Stimulated activated CD4-positive, alpha-beta T cell treated with anti-CD3 and anti-CD28 coated beads, Interleukin-1b, Interleukin-23, amount 100 ng/mL, for 48 hours (primary cell): Measurements from ENCODE around the gene EYS.
"Not testable (repeated sequence)": the region's sequence is repeated elsewhere in the genome, so short reads cannot be mapped to it uniquely, and the experiment has no call there.

Experiments used
- DNase-seq: peaks from one replicate; pipeline ENCODE4 v3.0.0-alpha.2; 2020

EYS gene

DNA sequence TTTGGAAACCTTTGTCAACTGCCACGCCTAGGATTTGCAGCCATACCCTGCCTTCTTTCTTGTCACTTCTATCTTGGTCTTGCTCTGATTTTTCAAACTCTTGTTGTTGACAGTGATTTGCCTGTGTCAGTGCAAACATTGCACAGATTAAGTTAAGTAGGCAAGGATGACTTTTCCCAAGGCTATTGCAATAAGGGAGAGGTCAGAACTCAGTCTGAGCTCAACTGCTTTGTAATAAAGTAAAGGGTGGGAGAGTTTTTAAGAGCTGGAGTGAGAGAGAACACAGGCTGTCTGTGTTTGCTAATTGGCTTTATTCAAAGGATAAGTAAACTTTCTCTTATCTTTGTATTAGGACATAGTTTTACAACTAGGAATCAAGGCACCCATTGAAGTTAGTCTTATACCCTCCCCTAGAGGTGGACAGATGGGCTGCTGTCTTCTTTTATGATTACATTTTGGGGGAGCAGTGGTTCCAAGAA, 1622.8 kb downstream of the EYS start:
- DNase-seq = no peak

GRCh38 chr6:64083261-64083660, 1623.8 kb downstream of the EYS start:
- DNase-seq = no peak

DNA sequence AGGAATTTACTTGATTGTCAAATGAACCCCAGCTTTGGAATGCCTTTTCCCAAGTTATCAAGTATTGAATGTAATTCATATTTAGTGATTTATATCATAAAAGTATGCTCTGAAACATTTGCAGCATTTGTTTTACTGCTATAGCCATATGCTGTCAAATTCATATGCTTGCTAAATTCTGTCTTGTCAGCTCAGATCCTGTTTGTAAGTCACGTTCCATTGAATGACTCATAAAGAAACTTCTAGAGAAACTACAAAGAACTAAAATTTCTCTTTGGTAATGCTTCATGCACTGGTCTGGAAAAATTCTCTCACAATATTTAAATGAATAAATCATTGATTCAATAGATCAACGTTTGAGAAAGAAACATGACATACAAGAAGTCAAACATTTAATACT, 1625.6 kb downstream of the EYS start:
- DNase-seq = no peak

DNA sequence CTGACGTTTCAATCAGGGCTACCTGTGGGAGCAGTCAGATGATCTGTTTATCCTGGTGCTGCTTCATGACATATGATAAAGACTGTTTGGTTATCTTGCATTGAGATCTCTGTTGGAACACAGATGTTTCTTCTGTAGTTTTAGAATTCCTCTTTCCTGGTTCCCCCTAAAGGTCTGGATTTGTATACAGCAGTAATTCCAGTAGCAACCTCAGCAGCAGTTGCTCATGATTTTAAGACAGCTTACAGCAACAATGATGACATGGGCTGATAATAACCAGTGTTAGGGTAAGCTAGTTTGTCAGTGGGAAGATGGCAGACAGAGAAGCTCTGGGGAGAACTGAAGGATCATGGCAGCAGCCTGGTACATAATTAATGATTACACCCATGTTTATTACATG, 1632.0 kb downstream of the EYS start:
- DNase-seq = no peak

DNA sequence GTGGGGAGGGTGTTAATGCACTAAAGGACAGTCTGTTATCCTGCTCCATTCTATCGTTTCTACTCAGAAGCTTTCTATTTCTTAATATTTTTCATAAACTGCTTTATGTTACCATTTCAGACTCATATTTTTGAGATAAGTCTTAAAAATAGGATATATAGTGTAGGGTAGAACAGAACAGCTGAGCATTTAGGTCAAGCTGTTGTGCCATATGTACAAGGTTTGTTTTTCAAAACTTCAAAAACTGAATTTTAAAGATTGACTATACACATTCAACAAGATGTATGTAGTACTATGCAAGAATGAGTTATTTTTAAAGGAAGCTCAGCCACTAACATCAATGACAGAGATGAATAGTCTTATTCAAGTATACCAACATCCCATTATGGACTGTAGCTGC, 1634.3 kb downstream of the EYS start:
- DNase-seq = no peak

GRCh38 chr6:64064919-64065318, 1642.1 kb downstream of the EYS start:
- no peak for DNase-seq

DNA sequence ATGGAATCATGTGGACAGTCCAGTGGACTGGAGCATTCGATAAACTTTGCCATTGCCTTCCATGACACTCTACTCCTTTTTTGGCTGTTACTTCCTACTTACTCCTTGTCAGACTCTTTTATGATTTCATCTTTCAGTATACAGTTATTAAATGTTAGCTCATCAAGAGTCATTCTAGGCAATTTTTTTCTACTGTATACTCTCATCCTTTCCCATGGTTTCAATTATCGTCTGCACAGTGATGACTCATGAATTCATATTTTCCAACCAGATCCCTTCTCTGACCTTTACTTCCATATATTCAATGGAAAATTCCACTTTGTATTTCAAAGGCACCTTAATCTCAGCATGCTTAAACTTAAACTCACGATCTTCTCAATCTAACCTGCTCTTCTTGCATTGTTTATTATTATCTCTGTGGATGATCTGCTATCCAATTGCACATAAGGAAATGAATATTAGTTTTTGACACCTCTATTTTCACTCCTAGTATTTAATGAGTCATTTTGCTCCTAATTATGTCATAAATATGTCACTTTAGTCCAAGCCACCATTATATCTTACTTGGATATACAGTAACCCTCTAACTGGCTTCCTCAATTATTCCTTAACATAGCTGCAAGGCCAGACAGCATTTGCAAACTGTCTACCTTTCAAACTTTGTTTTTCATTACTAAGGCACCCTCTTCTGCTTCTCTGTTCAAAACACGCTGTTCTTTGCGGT, 1643.9 kb downstream of the EYS start:
- no peak for DNase-seq

- no peak for DNase-seq
Measured at GRCh38 chr6:64054861-64055260, 1652.2 kb downstream of the EYS start.

- DNase-seq = no peak
Measured at GRCh38 chr6:64050590-64050989, 1656.4 kb downstream of the EYS start.

DNA sequence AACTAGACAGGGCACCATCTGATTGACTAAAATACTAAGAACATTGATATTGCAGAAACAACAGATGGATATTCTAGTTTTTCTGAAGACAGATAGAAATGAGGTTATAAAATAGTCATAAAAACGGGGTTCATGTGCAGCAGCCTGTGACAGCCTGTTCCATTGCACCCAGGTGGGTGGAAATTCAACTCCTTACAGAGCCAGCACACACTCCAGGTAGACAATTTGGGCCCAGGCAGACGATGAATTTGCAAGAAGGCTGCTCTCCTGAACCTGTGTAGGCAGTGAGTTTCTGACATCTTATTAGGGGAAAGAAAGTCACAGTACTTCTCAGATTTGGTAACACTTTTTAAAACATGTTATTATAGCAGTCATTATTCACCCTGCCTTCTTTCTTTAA, 1657.3 kb downstream of the EYS start:
- DNase-seq = no peak

DNA sequence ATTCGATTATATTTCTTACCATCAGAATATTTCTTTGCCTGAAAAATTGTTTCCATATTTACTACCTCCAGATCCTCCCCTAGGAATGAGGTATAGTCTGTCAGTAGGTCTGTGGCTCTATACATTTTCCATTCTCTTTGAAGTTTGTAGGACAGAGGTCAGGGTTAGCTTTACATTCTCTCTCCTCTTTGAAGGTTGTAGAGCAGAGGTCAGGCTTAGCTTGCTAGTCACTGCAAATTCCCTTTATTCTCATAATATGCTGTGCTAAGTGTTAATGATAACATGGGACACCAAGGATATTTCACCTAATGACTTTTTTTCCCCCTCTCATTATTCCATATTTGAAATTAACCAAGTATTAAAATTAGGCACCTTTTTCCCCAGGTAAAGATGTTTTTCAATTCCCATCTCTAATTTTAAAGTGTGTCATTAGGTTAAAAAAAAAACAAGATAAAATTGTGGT, 1660.2 kb downstream of the EYS start:
- no peak for DNase-seq

DNA sequence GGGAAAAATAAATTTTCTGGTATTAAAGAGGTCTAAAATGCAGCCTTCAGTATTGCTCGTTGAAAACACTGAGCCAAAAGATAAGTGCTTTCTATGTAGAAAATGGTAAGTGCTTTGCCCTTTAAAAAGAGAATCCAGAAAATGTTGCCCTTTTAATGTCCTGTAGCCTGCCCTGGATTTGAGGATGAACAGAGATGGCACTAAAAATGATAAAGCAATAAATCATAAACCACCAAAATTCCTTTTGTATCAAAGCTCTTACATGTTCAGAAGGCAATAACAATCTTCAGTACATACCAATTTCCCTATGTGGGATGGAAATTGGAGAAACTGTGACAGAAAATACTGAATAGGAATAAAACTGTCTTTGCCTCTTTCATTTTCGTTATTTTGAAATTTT, 1665.7 kb downstream of the EYS start:
- DNase-seq = no peak

- DNase-seq = no peak
Measured at GRCh38 chr6:64040113-64040512, 1666.9 kb downstream of the EYS start.

GRCh38 chr6:64037427-64037826, 1669.6 kb downstream of the EYS start:
- no peak for DNase-seq

GRCh38 chr6:64034910-64035655, 1671.9 kb downstream of the EYS start:
- DNase-seq = no peak

GRCh38 chr6:64034291-64034690, 1672.7 kb downstream of the EYS start:
- DNase-seq = no peak

DNA sequence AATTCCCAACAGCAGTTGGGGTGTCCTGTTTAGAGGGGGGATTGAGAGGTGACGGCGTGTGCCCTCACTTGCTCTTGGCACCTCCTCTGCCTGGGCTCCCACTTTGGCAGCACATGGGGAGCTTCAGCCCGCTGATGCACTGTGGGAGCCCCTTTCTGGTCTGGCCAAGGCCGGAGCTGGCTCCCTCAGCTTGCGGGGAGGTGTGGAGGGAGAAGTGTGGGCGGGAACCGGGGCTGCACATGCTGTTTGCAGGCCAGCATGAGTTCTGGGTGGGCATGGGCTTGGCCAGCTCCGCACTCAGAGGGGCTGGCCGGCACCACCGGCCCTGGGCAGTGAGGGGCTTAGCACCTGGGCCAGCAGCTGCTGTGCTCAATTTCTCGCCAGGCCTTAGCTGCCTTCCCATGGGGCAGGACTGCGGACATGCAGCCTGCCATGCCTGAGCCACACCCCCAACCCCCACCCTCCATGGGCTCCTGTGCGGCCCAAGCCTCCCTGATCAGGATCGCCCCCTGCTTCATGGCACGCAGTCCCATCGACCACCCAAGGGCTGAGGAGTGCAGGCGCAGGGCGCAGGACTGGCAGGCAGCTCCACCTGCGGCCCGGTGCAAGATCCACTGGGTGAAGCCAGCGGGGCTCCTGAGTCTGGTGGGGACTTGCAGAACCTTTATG, 1675.9 kb downstream of the EYS start:
- DNase-seq = not testable (repeated sequence)

DNA sequence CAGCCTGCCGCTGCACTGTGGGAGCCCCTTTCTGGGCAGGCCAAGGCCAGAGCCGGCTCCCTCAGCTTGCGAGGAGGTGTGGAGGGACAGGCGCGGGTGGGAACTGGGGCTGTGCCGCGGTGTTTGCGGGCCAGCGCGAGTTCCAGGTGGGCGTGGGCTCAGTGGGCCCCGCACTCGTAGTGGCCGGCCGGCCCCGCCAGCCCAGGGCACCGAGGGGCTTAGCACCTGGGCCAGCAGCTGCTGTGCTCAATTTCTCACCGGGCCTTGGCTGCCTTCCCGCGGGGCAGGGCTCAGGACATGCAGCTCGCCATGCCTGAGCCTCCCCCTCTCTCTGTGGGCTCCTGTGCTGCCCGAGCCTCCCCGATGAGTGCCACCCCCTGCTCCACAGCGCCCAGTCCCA, 1683.3 kb downstream of the EYS start:
- no peak for DNase-seq

DNA sequence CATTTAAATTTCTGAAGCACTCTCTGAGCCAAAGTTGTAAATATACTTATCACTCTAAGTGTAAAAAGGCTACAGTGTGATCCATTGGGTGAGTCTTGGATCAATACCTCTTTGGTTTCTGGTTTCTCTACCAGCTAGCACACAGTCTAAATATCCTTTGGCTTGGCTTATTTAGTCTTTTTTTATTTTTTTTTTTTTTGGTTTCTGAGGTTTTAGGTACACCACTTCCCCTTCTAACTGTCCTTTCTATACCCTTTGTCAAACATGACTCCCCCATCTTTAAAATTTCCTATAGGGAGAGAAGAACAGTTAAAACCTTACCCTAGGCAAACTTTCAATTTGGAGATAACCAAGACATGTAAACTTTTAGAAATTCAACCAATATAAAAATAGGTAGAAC, 1692.4 kb downstream of the EYS start:
- no peak for DNase-seq

- no peak for DNase-seq
Measured at GRCh38 chr6:64013011-64013410, 1694.0 kb downstream of the EYS start.

GRCh38 chr6:64012351-64013001, 1694.5 kb downstream of the EYS start:
- DNase-seq = no peak

DNA sequence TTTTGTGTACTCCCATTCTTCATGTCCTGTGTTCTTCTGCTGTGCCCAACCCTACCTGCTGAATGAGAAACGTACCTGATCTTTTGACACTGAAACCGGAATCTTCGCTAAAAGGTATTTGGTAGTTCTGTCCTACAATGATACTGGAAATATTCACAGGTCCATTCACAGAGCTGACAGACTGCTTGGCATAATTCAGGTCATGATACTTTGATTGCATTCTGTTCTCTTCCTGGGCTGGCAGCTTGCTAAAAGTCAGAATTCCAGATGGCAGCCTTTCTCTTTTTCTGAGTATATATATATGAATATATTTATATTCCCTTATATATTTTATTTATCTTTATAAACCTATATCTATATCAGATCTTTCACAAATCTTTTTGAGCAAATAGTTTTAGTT, 1696.4 kb downstream of the EYS start:
- no peak for DNase-seq

GRCh38 chr6:64010010-64010409, 1697.0 kb downstream of the EYS start:
- no peak for DNase-seq
